ENCODE results near the gene ESPN. TPM values are rescaled to one million over a fixed set of nuclear protein-coding genes. Genes with fewer than 3 reads are reported as not detected.

The ESPN gene
- total and polyA plus RNA-seq, 12 donors = 0.16 to 10.8 (median 6.1) TPM

- H3K36me3 ChIP-seq (replicated peaks in 1 of 2) = peaks cover 0 to 12% of the 10 kb centered on the region in 2 donors
- DNase-seq = no peak
- H3K4me3 ChIP-seq = no peak overlapping the region
- intact Hi-C loops (cut with DNase I) = no loop called here
- WGBS, 4 donors = 82 to 94% (median 88%) methylated on average over 26 to 48 of the region's 48 CpGs
- no peaks in the 10 kb centered on the region for H3K27me3 ChIP-seq
- TF ChIP-seq POLR2A (IDR thresholded peaks at IDR 0.05) (no peak), CTCF (IDR thresholded peaks at IDR 0.05) (no peak)
- peaks cover 0 to 10% of the 10 kb centered on the region in 2 donors for H3K4me1 ChIP-seq (replicated peaks in 1 of 2)
- H3K9me3 ChIP-seq (replicated peaks in 1 of 3) = no peaks in the 10 kb centered on the region
- H3K27ac ChIP-seq = no peak overlapping the region
Observed at GRCh38 chr1:6461538-6462411, 37.2 kb downstream of the ESPN start.

GRCh38 chr1:6462412-6463119 lies 38.0 kb downstream of the ESPN start:
- TF ChIP-seq POLR2A (IDR thresholded peaks at IDR 0.05) (no peak), CTCF (IDR thresholded peaks at IDR 0.05) (no peak)
- intact Hi-C loops (cut with DNase I) = no loop called here

GRCh38 chr1:6463120-6463412 lies 38.5 kb downstream of the ESPN start:
- Histone ChIP-seq H3K27me3 (no peaks in the 10 kb centered on the region), H3K9me3 (replicated peaks in 1 of 3) (no peaks in the 10 kb centered on the region), H3K4me1 (replicated peaks in 1 of 2) (peaks cover 0 to 10% of the 10 kb centered on the region in 2 donors), H3K27ac (no peak overlapping the region), H3K4me3 (no peak overlapping the region), H3K36me3 (replicated peaks in 1 of 2) (peaks cover 0 to 23% of the 10 kb centered on the region in 2 donors)
- TF ChIP-seq CTCF (IDR thresholded peaks at IDR 0.05) = no peak
- no peak for TF ChIP-seq POLR2A (IDR thresholded peaks at IDR 0.05)
- 91 to 100% (median 94%) methylated on average over 1 of the region's 1 CpG; no CpG with 5 or more reads in 1 of the 4 donors for WGBS, 4 donors
- DNase-seq = no peak
- intact Hi-C loops (cut with DNase I) = no loop called here

More at GRCh38 chr1:6462412-6463119, 38.0 kb downstream of the ESPN start:
- DNase-seq = peak in 1 of 7 donors; percentile 46
- peaks cover 0 to 18% of the 10 kb centered on the region in 2 donors for H3K36me3 ChIP-seq (replicated peaks in 1 of 2)
- H3K27ac ChIP-seq = no peak overlapping the region
- no peaks in the 10 kb centered on the region for H3K9me3 ChIP-seq (replicated peaks in 1 of 3)
- peaks cover 0 to 10% of the 10 kb centered on the region in 2 donors for H3K4me1 ChIP-seq (replicated peaks in 1 of 2)
- 75 to 89% (median 86%) methylated on average over 9 to 13 of the region's 13 CpGs for WGBS, 4 donors
- H3K27me3 ChIP-seq = no peaks in the 10 kb centered on the region
- H3K4me3 ChIP-seq = no peak overlapping the region

DNA sequence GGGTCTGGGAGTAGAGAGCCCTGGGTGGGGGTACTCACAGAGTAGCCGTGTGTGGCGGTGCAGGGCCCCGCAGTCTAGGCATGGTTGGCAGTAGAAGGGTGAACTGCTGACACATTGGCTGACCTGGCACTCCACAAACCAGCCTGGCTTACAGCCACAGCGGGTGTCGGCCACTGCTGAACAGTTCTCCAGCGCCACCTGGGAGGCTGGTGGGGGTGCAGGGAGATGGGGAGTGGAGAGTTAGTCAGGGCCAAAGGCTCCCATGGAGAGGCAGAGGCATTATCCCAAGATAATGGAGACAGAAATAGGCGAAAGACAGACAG lies 39.9 kb downstream of the ESPN start:
- Histone ChIP-seq H3K36me3 (replicated peaks in 1 of 2) (peaks cover 0 to 37% of the 10 kb centered on the region in 2 donors), H3K4me1 (replicated peaks in 1 of 2) (peaks cover 0 to 10% of the 10 kb centered on the region in 2 donors), H3K27ac (no peak overlapping the region), H3K27me3 (no peaks in the 10 kb centered on the region), H3K9me3 (replicated peaks in 1 of 3) (no peaks in the 10 kb centered on the region), H3K4me3 (no peak overlapping the region)
- intact Hi-C loops (cut with DNase I) = no loop called here
- WGBS, 4 donors = 91 to 96% (median 94%) methylated on average over 7 of the region's 7 CpGs
- TF ChIP-seq CTCF (IDR thresholded peaks at IDR 0.05) = no peak
- no peak for TF ChIP-seq POLR2A (IDR thresholded peaks at IDR 0.05)
- peak in 1 of 7 donors; percentile 27 for DNase-seq

Data from adrenal gland (tissue), 12 donors.